GM03348 (cell line): ENCODE data around the gene SRL.

Experiments
- DNase-seq: peaks from one replicate; pipeline ENCODE4 v3.0.0; 2012; ENCODE audit warnings: low spot score

The SRL gene

DNA sequence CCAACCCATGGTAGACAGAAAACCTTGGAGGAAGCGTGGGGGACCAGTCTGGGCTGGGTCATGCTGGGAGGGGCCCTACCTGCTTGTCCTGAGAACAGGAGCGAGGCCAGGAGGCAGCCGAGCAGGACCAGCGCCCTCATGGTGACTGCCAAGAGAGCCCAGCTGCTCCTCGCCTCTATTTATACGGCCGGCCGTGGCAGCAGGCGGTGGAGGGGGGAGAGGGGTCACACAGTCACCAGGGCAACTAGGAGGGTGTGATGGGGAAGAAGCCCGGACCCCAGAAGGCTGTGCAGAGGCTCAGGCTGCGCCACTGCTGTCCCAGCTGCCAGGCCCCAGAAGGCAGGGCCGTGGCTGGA is at the start of gene SRL:
SRL (minus strand) TSS at position 153 of the 356 bp plus-strand sequence; CDS start at position 140, 13 bp downstream.
- no peak for DNase-seq

GRCh38 chr16:4290236-4290830 is 48.5 kb upstream of the SRL start:
- DNase-seq: peak; percentile 28

GRCh38 chr16:4288148-4288921 is 46.5 kb upstream of the SRL start:
- peak; percentile 85 for DNase-seq

DNA sequence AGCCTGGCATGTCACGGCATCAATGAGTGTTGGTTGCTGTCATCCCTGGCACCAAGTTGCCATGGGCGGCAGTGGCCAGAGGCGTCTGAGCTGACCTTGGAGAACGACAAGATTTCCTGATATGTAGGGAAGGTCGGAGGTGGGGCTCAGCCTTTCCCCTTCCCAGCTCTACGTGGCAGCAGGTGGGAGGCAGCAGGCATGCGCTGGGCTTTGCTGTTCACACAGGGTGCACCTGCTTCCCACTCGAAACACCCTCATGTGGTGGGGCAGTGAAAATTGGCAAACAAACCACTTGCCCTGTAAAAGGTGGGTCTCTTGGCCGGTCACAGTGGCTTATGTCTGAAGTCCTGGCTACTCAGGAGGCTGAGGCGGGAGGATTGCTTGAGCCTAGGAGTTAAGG is 43.3 kb upstream of the SRL start:
- DNase-seq: no peak

DNA sequence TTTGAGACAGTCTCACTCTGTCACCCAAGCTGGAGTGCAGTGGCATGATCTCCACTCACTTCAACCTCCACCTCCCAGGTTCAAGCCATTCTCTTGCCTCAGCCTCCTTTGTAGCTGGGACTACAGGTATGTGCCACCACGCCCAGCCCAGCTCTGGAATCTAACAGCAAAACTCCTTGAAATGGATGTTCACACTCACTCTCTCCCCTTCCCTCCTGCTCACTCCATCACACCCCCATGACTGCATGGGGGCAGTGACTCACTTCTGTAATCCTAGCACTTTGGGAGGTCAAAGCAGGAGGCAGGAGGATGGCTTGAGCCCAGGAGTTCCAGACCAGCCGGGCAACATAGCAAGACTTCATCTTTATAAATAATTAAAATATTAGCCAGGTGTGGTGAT is 42.1 kb upstream of the SRL start:
- no peak for DNase-seq

DNA sequence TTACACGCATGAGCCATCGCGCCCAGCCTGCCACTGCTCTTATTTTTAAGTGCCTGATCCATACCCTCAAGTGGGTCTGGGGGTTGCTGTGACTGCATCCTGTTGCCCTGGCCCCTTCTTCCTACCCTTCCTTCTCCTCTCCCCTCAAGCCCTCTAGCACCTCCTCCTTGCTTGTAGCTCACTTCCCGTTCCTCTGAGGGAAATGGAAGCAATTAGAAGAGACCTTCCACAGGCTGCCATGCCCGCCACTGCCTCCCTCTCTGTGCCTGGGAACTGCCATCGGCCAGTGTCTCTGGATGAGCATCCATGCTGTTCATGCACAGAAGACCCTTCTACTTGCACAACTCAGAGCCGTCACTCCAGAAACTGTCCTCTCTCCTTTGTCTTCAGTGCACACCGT is 41.6 kb upstream of the SRL start:
- DNase-seq: no peak

DNA sequence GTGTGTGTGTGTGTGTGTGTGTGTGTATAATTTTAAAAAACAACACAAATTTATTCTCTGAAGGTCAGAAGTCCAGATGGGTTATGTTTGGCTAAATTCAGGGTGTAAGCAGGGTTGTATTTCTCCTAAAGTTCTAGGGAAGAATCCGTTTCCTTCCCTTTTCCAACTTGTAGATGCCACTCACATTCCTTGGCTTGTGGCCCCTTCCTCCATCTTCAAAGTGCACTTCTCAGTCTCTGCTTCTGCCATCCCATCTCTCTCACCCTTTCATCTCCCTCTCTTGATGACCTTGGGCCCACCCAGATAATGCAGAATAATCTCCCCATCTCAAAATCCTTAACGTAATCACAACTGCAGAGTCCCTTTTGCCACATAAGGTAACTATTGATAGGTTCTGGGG is 38.7 kb upstream of the SRL start:
- DNase-seq: no peak

- no peak for DNase-seq
Measured at GRCh38 chr16:4277987-4278513, 36.2 kb upstream of the SRL start.

GRCh38 chr16:4275861-4276260 is 34.0 kb upstream of the SRL start:
- DNase-seq: no peak

GRCh38 chr16:4273858-4274311 is 32.0 kb upstream of the SRL start:
- peak; percentile 64 for DNase-seq

GRCh38 chr16:4272114-4272956 is 30.5 kb upstream of the SRL start:
- peak; percentile 85 for DNase-seq

DNA sequence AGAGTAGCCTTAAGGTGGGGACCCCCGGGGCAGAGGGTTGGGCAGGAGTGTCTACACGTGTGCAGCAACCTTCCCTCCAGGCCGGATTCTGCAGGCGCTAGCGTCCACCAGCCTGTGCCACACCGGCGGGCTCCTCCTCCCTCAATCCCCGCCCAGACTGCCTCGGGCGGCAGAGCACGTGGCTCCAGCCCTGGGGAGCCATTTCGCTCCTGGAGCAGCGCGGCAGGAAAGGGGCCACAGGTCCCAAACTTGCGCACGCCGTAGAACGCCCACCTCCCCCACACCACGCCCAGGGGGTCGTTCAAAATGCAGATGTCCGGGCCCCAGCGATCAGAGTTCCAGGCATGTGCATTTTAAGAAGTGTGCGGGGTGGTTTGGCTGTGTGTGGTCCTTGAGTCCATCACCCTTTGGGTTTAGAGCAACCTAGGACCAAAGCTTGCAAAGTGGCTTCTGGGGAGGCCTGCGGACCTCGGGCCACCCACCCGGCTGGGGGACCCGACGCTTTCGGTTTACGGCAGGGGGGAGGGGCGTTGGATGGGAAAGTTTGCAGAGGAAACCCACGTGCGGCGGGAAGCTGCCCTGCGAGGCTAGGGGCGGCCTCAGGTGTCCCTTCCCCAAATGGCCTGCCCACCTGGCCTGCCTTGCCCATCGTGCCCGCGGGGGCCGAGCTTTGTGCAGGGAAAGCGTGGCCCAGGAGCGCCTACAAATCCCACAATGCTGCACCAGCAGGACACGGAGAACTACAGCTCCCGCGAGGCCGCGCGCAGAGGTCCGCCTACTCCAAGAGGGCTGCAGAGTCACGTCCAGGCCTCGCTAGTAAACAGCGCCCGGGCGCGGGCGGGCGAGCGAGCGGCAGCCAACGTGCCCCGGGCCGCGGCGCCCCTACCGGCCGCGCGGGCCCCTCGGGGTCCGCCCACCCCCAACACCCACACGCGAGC is 29.6 kb upstream of the SRL start:
- DNase-seq: peak; percentile 92

DNA sequence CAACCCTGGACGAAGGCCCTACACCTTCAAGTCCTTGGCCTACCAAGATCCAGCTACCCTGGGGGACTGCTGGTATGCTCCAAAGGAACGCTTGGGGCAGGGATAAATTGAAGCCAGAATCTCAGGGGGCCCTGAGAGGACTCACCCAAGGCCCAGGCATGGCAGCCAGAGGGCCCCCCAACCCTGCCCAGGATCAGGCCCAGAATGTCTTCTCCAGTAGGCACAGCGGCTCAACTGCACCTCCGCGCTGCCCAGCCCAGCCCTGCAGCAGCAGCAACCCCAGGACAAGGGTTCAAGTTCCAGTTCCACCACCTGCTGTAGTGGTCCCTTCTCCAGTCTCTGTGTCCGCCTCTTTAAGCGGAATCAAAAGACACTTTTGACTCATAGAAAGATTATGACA is 28.7 kb upstream of the SRL start:
- DNase-seq: no peak

DNA sequence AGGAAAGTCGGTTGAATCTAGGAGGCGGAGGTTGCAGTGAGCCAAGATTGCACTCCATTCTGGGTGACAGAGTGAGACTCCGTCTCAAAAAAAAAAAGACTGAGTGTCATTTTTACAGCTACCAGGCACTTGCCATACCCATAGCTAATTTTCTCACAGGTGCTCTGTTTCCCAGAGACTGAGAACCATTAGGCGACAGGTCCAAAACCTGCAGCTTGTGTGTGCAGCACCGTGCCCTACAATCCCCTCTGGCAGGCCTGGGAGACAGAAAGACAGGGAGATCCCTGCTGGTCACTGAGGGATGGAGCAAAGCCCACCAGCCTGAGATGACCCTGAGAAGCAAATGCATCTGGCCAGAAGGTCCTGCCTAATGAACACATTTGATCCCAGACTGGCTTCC is 28.2 kb upstream of the SRL start:
- no peak for DNase-seq

GRCh38 chr16:4266372-4266771 is 24.5 kb upstream of the SRL start:
- peak; percentile 23 for DNase-seq

DNA sequence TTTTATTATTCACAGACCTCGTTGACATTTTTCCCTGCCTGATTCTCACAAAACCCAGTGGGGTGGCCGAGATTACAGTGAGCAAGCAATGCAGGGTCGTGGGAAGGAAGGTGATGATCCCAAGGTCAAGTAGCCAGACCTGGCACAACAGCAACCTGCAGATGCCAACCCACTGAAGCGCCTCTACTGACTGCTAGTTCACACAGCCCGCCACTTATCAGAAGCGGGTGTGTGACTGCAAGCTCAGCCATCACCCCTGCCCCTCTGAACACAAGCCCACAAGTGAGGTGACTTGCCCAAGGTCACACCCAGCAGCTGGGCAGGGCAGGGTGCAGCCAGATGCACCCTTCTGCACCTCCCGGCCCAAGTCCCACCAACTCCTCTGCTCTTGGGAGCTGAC is 23.8 kb upstream of the SRL start:
- no peak for DNase-seq

- peak; percentile 32 for DNase-seq
Measured at GRCh38 chr16:4264546-4264945, 22.7 kb upstream of the SRL start.

DNA sequence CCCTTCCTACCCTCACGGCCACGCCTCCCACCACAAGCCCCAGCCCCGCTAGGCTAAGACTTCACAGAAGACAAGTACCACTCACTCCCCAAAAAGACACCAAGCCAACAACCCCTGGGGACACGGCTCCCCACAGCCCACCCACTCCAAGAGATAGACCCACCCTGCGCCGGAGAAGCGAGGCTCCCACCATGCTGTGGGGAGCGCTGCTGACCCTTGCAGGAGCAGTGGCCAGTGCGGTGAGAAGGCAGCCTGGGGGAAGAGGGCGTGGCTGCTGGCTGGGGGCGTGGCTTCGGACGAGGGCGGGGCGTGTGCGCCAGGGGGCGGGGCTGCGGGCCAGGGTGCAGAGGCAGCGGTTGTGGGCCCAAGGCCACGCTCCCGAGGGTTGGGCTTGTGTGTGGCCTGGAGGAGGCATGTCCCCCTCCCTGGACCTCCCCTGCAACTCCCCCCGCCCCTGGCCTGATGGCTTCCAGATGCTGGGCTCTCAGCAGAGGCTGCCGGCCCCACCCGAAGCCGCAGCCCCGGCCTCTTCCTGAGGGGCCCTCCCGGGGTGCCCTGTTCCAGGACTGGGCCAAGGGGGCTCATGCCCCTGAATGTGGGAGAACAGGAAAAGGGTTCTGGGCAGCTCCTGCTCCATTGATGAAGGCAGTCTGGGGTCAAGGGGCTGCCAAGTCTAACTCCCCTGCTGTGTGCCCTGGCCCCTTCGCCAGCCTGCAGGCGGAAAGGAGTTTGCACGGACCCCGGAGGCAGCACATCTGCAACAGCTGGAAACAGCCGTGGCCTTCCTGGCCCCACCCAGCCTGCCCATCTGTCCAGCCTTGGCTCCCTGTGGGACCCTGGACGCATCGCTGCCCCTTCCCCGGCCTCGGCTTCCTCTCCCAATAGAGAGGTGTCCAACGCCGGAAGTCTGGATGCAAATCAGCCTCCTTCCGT is 21.9 kb upstream of the SRL start:
- peak; percentile 97 for DNase-seq

- DNase-seq: no peak
Measured at GRCh38 chr16:4262303-4262835, 20.5 kb upstream of the SRL start.

DNA sequence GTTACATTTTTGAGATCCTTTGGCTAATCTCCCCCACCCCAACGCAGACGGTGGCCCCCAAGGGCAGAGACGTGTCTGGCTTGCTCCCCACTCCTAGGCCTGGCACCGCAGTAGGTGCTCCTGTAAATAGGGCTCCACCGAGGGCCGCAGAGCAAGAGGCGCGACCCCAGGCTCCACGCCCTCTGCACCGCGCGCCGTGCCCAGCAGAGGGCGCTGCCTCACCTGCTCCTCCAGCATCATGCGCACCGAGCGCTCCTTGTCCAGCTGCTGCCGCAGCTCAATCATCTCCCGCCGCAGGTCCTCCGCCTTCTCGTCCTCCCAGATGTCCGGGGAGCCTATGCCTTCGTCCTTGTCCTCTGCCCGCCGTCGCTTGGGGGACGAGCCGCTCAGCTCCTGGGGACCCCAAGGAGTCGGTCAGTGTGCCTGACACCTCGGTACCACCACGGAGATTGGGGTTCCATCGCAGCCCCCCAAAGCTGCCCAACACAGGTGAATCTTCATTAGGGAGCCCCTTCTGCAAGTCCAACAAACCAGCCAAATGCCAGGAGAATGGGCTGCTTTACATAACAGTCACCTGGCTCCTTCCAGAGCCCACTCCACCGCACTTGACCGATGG is 19.8 kb upstream of the SRL start:
- DNase-seq: no peak
